Measurements from ENCODE around the gene CTXN2. TPM values are rescaled to one million over a fixed set of nuclear protein-coding genes. Genes with fewer than 3 reads are reported as not detected.
A peak's percentile ranks its signal among the peaks of the same experiment; 100 is the strongest.

The CTXN2 gene
- total and polyA plus RNA-seq, 2 of the 4 experiments (the other 2 are of a cell fraction): not detected

DNA sequence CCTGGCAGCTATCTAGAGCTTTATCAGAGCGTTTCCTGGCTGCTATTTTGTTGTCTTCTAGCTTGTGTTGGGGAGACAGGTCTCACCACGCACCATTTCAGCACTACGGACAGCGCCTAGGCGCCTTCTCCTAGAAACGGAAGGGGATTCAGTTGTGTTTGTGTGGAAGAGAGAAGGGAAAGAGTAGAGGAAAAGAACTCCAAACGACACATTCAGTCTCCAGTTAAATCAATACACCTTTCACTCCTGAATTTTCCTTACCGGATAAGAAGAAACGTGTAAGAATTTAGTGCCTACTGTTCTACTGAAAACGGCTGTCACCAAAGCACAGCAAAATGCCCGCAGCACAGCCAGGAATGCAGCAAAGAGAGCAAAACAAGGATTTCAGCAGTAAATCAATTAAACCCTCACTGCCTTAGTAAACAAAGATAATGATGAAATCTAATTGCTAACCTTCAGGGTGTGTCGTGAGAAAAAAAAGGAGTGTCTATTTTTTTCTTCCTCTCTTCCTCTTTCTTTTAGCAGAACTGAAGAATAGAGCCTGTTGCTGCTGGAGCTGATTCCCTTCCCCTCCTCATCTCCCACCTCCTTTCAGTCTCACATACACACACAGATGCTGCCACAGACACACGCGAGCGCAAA, 412 bp upstream of the CTXN2 start:
- dilution Hi-C loops (cut with HindIII; ENCODE audit: low sequenced_read_pairs, unreplicated experiment): no loop called here
- H3K9me3 ChIP-seq (ENCODE audit: control insufficient read depth, insufficient read depth, low read length): no peaks in the 10 kb centered on the region
- no peaks in the 10 kb centered on the region for H3K9me1 ChIP-seq (ENCODE audit: insufficient read depth, low read length)
- H3K9ac ChIP-seq (ENCODE audit: low read depth, low read length): no peak overlapping the region
- H2AFZ ChIP-seq (replicated peaks; ENCODE audit: low read length, poor library complexity): no peak overlapping the region
- 6% methylated on average over 3 of the region's 15 CpGs; no CpG with 5 or more reads in 1 of the 2 experiments for WGBS, 2 experiments (ENCODE audit: extremely low coverage in 2 of 2, insufficient read length in 1 of 2)
- H3K4ac ChIP-seq (ENCODE audit: low read depth, low read length): no peak overlapping the region
- CTCF ChIA-PET: no interaction called here
- no peak overlapping the region for H2BK20ac ChIP-seq (ENCODE audit: low read depth, low read length)
- H3K4me2 ChIP-seq (ENCODE audit: low read depth, low read length): peak overlapping the region; percentile 53
- DNase-seq (peak; percentile 72), ATAC-seq (ENCODE audit: low read depth) (peak; percentile 91)
- H2AK5ac ChIP-seq (ENCODE audit: low read depth, low read length): no peak overlapping the region
- H3K27me3 ChIP-seq (ENCODE audit: control insufficient read depth, insufficient read depth, low read length): peaks cover 5% of the 10 kb centered on the region; the same call in 1 of the 2 replicates
- POLR2A ChIA-PET (ENCODE audit: unreplicated experiment): no interaction called here
- no peak overlapping the region for H3K56ac ChIP-seq (ENCODE audit: extremely low read depth, insufficient read depth, low read length)
- no peak overlapping the region for H3K14ac ChIP-seq (replicated peaks; ENCODE audit: low read depth, low read length)
- H4K8ac ChIP-seq (ENCODE audit: low read depth in 2 of 2, low read length in 2 of 2): no peak overlapping the region
- no peaks in the 10 kb centered on the region for H3K4me1 ChIP-seq (ENCODE audit: control insufficient read depth, insufficient read depth, low read length)
- no peak overlapping the region for H3K27ac ChIP-seq (ENCODE audit: insufficient read depth, low read length)
- H3K18ac ChIP-seq (ENCODE audit: low read depth, low read length): no peak overlapping the region
- no peak overlapping the region for H3K23ac ChIP-seq (ENCODE audit: low read depth, low read length)
- H4K5ac ChIP-seq (ENCODE audit: low read depth, low read length): no peak overlapping the region
- H4K91ac ChIP-seq (ENCODE audit: insufficient read depth, low read depth, low read length): no peak overlapping the region
- in situ Hi-C loops (cut with MboI; ENCODE audit: low sequenced_read_pairs): no loop called here
- H3K4me3 ChIP-seq (ENCODE audit: insufficient read depth, low read depth, low read length): no peak overlapping the region
- TF ChIP-seq, protein P1, sequence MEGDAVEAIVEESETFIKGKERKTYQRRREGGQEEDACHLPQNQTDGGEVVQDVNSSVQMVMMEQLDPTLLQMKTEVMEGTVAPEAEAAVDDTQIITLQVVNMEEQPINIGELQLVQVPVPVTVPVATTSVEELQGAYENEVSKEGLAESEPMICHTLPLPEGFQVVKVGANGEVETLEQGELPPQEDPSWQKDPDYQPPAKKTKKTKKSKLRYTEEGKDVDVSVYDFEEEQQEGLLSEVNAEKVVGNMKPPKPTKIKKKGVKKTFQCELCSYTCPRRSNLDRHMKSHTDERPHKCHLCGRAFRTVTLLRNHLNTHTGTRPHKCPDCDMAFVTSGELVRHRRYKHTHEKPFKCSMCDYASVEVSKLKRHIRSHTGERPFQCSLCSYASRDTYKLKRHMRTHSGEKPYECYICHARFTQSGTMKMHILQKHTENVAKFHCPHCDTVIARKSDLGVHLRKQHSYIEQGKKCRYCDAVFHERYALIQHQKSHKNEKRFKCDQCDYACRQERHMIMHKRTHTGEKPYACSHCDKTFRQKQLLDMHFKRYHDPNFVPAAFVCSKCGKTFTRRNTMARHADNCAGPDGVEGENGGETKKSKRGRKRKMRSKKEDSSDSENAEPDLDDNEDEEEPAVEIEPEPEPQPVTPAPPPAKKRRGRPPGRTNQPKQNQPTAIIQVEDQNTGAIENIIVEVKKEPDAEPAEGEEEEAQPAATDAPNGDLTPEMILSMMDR (conservative IDR thresholded peaks at IDR 0.05; ENCODE audit: low read depth, low read length): no peak
- TF ChIP-seq MXI1 (IDR thresholded peaks at IDR 0.05; ENCODE audit: borderline replicate concordance, low read depth, low read length) (peak; percentile 47; the same call in 1 of the 2 replicates), RCOR1 (IDR thresholded peaks at IDR 0.05; ENCODE audit: insufficient replicate concordance, low read length) (peak; percentile 85)
- H2BK15ac ChIP-seq (ENCODE audit: low read depth, low read length): no peak overlapping the region
- no TSS peak for BruUV-seq (replicated peaks)
- no peaks in the 10 kb centered on the region for H3K36me3 ChIP-seq (ENCODE audit: control insufficient read depth, insufficient read depth, low read length)
- H2BK120ac ChIP-seq (ENCODE audit: low read depth, low read length): no peak overlapping the region
- no peak overlapping the region for H2AK9ac ChIP-seq (replicated peaks; ENCODE audit: low read depth, low read length, poor library complexity)
- intact Hi-C loops (cut with micrococcal nuclease): no loop called here
- no peak overlapping the region for H2BK5ac ChIP-seq (ENCODE audit: low read depth, low read length, poor library complexity, severe bottlenecking)
- H3K79me1 ChIP-seq (ENCODE audit: low read depth in 1 of 2, low read length in 2 of 2): no peaks in the 10 kb centered on the region
- H4K20me1 ChIP-seq (ENCODE audit: insufficient read depth, low read length): no peaks in the 10 kb centered on the region

Data from IMR-90 (cell line).